GM19463 (cell line): ENCODE results near the gene DNAH17.

Experiments used
- ATAC-seq: cut with Tn5 transposase; IDR thresholded peaks from one replicate; pipeline ENCODE4 v1.9.1; 2021; ENCODE audit warnings: mild to moderate bottlenecking, moderate library complexity; ENCODE audit not compliant: unreplicated experiment

Gene DNAH17

DNA sequence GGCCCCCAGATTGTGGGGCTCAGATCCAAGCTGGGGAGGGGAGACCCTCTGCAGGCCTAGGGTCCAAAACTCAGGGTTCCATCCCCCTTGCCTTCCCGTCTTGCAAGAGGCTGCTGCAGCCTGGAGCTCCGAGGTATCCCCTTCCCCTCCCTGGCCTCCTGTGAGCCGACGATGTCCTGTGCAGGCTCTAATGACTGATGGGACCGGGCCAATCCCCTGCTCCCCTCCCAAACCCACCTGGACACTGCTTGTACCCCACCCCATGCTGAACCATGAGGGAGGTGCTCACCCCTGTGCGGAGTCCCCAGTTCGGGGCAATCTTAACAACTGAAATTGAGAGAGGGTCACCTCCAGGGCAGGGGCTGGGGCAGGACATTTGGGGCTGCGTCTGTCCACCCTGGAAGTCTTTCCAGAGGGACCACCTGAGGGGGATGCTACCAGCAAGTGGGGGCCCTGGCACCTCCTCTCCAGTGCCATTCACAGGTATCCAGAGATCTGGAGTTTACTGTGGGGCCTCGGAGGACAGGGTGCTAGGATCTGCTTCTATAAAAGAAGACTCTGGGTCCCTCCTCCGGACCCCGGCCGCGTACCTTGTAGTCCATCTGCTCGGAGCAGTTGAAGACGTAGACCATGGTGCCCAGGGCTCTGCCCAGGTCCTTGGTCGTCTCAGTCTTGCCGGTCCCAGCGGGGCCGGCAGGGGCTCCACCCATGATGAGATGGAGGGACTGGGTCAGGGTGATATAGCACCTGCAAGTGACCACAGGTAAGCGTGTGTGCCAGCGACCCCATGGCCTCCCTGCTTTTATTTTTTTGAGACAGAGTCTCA lies 77.3 kb downstream of the DNAH17 start:
- no peak for ATAC-seq

DNA sequence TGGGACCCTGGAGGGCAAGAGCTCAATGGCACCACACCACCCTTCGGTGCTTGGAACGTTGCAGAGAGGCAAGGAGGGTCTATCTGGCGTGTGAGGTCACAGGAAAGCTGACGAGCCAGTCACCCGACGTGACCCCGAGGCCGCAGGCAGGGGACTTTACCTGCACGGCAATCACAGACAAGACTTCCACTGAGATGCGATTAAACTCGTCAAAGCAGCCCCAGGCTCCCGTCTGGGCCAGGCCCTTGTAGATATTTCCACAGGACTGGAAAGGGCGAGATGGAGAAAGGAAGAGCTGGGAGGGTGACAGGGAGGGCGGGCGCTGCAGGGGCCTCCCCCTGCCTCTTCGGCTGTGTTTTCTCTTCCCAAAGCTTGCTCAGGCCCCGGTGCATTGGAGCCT lies 78.3 kb downstream of the DNAH17 start:
- ATAC-seq: no peak

DNA sequence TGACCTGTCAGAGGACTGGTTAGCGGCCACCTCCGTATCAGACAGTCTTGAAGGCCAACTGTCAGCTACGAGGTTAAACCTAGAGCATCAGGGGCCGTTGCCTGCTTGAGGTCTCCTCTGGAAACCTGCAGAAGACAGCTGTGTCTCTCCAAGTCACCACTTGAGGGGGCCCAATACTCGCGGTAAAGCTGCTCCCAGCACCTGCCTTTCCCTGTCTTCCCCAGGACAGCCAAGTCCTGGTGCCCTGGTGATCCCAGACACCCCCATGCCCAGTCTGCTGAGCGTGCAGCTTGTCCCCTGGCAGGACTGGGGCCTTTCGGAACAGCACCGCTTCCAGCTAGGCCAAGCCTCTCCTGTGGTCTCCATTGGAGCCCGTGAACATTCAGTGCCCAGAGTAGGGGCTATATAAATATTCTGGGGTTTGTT lies 80.1 kb downstream of the DNAH17 start:
- ATAC-seq: no peak

DNA sequence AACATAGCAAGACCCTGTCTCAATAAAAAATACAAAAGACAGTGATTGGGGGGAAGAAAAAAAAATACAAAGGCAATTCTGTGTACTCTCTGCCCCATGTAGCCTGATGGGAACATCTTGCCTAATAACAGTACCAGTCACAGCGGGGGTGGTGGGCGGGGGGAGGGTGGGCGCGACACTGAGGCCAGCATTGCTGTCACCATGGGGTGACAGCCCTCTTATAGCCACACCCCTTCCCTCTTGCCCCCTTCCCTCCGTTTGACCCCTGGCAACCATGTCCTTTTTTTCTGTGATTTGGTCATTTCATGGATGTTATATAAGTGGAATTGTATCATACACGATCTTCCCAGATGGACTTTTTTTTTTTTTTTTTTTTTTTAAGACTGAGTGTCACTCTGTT lies 80.9 kb downstream of the DNAH17 start:
- no peak for ATAC-seq

DNA sequence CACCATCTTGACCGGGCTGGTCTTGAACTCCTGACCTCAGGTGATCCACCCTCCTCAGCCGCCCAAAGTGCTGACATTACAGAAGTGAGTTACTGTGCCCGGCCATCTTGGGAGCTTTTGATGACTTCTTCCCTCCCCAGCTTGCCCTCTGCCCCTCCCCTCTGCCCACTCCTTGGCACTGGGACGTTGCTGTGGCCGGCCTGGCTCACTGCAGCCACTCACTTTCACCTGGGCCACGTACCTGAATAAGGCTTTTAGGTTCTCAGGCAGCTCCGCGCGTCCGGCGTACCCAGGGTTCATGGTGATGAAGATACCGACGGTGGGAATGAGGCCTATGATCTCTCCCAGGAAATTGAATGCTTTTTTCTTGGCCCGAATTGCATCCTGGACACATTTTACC lies 81.6 kb downstream of the DNAH17 start:
- no peak for ATAC-seq

DNA sequence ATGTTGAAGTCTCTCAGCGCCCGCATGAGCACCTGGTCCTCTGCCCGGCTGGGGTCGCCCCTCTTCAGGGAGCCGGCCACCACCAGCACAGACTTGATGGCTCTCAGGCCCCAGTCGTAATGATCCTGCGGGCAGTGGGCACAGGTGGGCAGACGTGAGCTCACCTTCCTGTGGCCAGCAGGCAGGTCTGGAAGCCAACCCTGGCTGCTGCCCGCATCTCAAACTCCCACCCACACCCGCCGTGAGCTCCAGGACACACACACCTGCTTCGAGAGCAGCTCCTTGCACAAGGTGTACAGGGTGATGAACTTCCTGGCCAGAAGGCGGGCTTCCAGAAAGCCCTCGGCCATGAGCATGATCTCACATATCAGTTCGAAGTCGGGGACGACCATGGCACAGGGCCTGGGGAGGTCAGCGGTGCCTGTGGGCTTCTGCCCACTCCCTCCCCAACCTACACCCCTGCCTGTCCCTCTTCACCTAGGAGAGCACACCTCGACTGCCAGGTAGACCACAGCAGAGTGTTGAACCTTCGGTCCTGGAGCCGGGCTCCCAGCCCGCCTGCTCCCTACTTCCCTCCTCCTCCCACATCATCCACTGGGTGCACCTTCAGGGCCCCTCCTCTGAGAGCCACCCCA lies 82.4 kb downstream of the DNAH17 start:
- ATAC-seq: no peak

DNA sequence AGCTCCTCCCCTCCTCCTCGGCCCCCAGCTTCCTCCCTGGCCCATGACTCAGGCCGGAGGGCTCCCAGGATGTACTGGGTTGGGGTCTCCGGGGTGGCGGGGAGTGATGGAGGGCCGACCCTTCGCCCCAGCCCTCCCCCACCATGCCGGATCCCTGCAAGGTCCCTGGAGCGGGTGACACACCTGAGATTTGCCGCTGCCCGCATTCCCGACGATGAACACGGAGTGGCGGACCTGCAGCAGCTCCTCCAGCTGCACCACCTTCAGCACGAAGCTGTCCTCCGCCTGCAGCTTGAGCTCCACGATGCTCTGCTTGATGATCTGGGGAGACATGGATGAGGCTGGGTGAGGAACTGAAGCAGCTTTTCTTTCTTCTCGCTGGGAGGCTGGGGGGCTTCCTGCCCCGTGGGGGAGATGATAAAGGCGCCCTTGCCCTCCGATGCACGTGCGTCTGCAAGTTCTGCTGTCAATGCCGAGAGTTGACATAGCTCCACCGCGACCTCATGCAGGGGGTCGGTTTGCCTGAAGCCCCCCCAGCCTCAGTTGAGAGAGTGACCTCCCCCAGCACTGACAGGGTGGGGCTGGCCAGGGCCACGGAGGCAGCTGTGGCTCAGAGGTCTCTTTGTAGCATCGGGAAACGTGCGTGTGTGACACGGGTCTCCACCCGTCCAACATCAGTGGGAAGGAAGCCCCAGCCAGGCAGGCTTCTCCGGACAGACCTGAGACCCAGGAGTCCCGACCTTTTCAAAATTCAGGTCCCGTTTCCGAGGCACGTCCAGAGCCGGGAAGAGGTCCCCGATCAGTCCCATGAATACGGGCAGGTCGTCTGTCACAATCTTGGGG lies 83.1 kb downstream of the DNAH17 start:
- no peak for ATAC-seq

DNA sequence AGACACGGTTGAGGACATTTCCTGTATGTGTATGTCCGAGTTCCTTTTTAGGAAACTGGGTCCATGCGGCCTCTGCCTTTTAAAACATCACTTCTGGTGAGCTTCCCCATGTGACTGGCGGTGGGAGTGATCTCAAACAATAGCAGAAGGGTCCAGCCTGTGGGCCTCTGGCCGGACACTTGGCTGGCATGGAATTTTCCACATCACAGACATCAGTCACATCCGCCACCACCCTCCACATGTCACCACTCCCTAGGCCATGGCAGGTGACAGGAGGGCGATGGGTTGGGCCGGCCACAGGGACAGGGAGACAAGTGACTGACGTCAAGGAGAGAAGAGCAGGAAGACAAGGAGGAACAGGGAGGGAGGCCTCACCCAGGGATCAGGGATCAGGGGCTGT lies 83.7 kb downstream of the DNAH17 start:
- no peak for ATAC-seq

DNA sequence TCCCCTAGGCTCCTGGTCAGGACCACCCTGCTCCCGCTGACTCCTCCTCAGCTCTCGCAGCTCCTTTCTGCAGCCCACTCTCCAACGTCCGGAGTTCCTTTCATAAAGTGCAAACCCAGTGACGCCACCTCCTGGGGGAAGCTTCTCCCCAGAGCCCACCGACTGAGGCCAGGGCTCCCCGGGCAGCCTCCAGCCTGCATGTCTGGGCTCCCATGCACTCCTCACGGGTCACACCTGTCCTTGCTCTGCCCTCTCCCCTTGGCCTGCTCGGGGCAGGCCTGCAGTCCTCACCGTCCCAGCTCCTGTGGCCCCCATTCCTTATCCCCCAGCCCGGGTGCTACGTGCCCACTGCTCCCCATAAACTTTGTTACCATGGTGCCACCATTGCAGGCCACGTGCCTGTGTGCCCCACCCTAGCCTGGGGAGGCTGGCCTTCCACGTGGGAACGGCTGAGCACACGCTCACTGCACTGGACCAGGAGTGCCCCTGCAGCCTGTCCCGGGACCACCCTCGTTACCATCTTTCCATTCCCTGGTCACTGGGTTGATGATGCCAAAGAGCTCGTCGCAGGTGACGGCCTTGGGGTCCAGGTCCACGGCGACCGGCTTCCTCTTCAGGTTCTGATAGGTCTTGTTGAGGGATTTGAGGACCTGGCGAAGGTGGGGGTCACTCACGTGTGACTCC lies 84.9 kb downstream of the DNAH17 start:
- ATAC-seq: no peak

DNA sequence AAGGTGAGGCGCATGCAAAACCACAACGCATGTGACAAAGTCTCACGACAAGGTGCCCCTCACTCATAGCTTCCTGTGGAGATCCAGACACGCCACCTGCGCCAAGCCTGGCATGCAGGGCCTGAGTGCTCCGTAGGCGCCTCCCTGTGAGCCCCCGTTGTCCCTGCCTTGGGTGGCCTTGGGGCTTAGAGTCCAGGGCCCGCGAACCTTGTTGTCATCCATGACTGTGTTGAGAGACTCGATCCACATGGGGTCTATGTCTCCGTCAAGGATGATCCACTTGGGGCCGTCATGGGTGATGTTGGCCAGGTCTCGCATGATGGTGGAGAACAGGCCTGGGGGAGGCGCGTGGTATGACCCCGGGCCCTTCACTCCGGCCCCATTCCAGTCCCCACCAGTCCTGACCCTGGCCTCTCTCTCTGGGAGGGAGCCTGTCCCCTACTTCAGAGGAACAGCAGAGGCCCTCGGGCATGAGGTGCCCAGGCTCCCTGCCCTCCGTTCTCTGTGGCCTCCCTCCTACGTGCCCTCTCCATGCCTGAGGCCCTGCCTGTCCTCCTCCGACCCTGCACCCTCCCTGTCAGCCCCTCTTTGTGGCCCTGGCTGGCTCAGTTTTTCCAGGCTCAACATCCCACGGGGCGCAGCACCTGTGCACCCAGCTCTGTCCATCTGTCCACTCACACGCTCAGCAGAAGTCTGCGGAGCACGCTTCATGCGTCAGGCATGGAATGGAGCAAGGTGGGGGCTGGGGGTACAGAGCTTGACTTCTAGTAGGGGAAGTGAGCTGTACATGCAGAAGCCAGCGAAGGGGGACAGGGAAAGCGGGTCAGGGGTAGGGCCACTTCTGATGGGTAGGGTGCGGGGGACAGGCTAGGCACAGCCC lies 85.7 kb downstream of the DNAH17 start:
- no peak for ATAC-seq

DNA sequence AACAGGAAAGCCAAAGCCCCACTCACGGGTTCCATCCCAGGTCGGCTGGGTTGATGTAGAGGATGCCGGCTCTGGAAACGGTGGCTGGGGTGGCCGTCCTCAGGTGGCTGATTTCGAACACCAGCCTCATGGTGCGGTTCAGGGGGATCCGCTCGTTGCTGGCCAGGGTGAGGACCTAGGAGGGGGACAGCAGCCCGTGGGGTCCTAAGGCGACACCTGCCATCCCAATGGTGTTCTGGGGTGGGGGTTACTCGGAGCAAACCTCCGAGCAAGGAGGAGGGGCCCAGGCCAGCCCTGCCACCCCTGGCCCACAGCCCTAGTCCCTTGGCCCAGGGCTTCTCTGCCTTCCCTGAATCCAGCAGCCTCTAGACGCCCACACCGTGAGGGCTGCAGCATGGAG lies 86.5 kb downstream of the DNAH17 start:
- no peak for ATAC-seq

DNA sequence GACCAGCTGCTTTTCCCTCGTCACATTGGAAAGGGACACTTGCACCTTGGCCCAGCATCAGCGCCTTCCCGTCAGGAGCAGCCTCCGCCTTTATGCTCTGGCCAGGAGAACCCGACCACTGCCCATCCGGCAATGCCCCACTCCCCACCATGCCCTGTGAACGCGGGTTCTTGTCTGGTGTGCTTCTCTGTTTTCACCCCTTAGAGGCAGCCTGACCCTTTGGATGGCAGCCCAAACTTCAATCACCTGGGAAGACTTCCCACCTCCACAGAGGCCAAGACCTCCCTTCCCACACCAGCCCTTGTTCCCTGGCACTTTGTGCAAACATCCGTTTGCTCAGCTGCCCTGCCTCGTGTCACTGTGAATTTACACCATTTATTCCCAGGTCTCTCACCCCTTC lies 87.0 kb downstream of the DNAH17 start:
- no peak for ATAC-seq

DNA sequence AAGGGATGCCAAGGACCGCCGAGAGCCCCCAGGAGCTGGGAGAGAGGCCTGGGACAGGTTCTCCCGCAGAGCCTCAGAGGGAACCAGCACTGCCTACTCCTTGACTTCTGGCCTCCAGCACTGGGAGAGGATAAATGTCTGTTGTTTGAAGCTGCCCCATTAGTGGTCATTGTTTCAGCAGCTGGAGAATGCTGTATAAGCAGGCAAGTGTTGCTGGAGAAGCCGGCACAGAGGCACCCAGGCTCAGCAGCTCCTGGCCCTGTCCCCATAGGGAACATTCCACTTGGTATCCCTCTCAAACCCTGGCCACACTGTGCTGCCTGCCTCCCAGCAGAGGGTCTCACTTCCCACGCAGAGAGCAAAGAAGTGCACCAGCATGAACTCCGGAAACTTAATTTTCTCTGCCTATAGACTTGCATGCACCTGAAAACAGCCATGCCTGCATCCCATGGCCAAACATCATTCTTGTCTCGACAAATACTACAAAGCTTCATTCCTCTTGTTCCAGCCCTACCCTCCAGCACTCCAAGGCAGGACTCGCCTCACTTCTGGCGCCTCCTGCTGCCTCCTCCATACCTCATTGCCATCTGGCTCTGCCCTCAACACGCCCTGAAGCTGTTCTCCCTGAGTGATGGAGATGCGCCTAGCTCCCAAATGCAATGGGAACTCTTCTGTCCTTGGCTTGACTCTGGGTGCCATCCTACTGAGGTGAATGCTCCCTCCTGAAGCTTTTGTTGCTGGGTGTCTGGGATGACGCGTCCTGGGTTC lies 88.1 kb downstream of the DNAH17 start:
- ATAC-seq: no peak

DNA sequence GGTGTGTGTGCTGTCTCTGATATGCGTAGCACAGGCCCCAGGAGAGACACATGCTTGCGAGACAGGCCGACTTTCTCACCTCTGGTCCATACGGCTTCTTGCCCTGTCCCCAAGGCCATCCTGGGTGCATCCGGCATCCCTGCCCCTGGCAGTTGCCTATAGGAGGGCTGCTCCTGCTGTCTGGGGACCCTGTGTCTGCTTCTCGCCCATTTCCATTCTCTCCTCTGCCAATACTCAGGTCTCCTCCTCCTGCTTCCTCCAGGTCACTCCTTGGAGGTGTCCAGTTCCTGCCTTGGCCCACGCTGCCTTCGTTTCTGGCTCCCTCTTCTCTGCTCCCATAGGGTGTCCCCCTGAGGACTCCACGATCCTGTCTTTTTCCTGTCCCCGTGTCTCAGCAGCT lies 89.0 kb downstream of the DNAH17 start:
- no peak for ATAC-seq

DNA sequence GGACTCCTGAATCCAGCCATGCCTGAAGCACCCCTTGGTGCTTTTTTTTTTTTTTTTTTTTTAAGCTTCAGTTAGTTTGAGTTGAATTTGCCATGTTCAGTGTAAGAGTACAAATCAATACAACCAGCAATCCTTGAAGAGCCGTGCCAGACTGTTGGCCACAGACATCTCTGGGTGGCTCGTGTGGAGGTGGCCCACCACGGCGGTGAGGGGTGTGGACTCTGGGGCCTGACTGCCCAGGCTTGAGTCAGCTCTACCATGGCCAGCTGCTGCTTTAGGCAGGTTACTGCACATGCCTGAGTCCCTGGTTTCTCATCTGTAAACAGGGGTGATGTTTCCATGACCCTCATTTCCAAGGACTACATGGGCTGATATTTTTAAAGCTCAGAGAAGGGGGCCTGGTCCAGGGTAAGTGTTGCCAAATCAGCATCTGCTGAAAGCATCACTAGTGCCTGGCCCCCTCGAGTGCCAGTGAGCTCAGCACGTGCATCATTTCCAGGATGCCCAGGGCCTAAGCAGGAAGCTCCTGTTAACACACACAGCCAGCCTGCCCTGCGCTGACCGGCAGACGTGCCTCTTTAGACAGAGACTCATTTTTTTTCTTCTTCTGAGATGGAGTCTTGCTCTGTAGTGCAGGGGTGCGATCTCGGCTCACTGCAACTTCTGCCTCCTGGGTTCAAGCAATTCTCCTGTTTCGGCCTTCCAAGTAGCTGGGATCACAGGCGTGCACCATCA lies 90.1 kb downstream of the DNAH17 start:
- ATAC-seq: no peak

DNA sequence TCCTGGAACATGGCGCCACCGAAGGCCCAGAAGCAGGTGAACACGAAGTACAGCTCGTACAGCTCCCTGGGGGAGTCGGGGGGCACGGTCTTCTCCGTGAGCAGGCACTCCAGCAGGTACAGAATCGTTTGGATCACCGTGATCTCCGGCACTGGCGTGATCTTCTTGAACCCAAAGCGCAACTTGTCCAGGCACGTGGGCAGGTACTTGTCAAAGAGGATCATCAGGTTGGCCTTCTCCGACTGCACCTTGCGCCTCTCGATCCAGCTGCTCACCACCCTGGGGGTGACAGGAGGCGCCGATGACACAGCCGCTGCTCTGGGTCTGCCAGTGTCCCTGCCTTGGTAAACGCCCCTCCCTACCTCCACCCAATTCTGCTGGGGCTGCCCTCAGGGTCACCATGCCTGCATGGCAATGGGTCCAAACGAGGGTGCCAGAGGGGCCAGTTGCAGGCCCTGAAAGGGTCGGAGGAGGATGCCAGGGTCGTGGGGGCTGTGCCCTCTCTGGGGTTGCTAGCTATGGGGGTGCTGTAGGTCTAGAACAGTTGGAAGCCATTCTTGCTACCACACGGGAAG lies 90.9 kb downstream of the DNAH17 start:
- no peak for ATAC-seq

DNA sequence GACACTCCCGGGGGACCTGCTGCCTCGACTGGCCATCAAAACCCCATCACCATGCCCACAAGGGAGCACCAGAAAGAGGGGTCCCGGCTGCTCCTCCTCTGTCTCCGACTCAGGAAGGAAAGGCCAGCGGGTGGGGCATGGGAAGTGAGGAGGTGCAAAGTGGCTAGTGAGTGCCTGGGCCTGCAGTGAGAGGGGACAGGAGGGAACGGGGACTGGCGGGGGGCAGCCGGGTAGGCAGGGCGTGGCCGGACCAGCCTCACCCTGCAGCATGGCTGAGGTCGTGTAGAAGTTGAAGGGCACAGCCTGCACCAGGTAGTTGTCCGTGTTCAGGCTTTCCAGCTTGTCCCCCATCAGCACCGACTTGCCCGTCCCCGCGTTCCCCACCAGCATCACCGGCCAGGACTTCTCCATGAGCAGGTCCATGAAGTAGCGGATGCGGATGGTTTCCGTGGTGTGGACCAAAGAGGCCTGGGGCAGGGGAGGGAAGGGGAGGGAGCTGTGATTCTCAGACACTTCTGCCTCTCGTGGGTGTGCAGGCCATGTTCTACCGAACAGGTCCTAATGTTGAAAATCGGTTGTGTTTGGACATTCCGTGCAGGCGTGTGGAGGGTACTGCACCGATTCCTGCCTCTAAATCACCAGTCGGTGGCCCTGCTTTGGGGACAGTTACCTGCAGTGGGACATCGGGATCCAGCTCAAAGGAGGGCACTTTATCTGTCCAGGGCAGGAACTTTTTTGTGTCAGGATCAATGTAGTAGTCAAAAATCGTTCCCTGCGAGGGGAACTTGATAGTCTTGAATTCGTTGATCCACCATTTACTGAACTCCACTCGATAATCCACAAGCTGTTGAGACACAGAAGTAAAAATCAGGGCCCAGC lies 91.7 kb downstream of the DNAH17 start:
- ATAC-seq: no peak
